Heart left ventricle (tissue), 13 donors: ENCODE data around the gene GPLD1.

Experiments
- CTCF ChIP-seq, 12 donors: fragments of 200-600 bp; sonication (generic) in 4 of 12; IDR thresholded peaks; one replicate each; pipeline versions ENCODE4 v1.5.0 to v1.8.0; 2018 to 2022; ENCODE audit warnings: antibody characterized with exemption in 12 of 12, mild to moderate bottlenecking in 5 of 12
- POLR2A ChIP-seq, 2 donors: fragments of 450-650 bp; IDR thresholded peaks; one replicate each; pipeline ENCODE4 v1.6.1; 2017; ENCODE audit warnings: antibody characterized with exemption in 2 of 2, mild to moderate bottlenecking in 2 of 2, moderate library complexity in 2 of 2
- donor health status: ischemic (EF 13 %, LVEDD 7.1; RV severe dilation, severe dysfunction).
- donor health status: DM: no; HTN: yes; CAD: no.
- donor health status: DM: no; HTN: no; CAD: no.
- donor health status: ischemic (EF 25% LVEDD 6.9; RV normal size, moderate dysfunction).
- donor health status: ischemic (EF 25% LVEDD 5.7; RV mildly dilated, moderate dysfunction).
- donor health status: ischemic (EF 35%, LVEDD 5.7; RV mildly dilated, moderate dysfunction).
- donor health status: nonischemic (EF 11% LVEDD 7.7; RV severe dilation, severe dysfunction).
- donor health status: DM: yes; HTN: yes; CAD: no.
- donor health status: PGD.
- donor health status: ischemic (EF 29% LVEDD 5.4; RV normal size, mild dysfunction).
- donor health status: nonischemic (EF 23%, LVEDD 6.1; RV moderate dilation, normal function).

GRCh38 chr6:24494821-24495795, 5.7 kb upstream of the GPLD1 start, which contains the start of gene ALDH5A1:
- TF ChIP-seq CTCF (IDR thresholded peaks at IDR 0.05) (peak in 10 of 12 donors; percentile 3 to 51 (median 18)), POLR2A (IDR thresholded peaks at IDR 0.05) (no peak)
